ENCODE results near the gene ME2.
A peak's percentile ranks its signal among the peaks of the same experiment; 100 is the strongest.

GRCh38 chr18:50967714-50968661 lies 89.1 kb downstream of the ME2 start, which contains the start of gene ELAC1:
- peak in 2 of 4 experiments; percentile 4 to 17 for TF ChIP-seq CTCF (IDR thresholded peaks at IDR 0.05)
- peak; percentile 19 for TF ChIP-seq POLR2AphosphoS5 (IDR thresholded peaks at IDR 0.05)
- peak; percentile 71 for TF ChIP-seq POLR2A (IDR thresholded peaks at IDR 0.05)
